Fibroblast of the aortic adventitia (primary cell): ENCODE results near the gene SLC25A10. TPM values are rescaled to one million over a fixed set of nuclear protein-coding genes. Genes with fewer than 3 reads are reported as not detected.

Source experiments
- DNase-seq: peaks from one replicate; pipeline ENCODE4 v3.0.0-alpha.2; 2010; ENCODE audit warnings: low read depth
- H3K4me3 ChIP-seq: 2 replicates; pipeline ENCODE4 v1.5.1; 2011; ENCODE audit warnings: low read depth, mild to moderate bottlenecking, control low read depth, low read length, moderate library complexity
- CTCF ChIP-seq: IDR thresholded peaks from 2 replicates; pipeline ENCODE4 v1.5.1; 2011; ENCODE audit warnings: mild to moderate bottlenecking, low read length, control low read depth, inconsistent platforms; ENCODE audit not compliant: insufficient read depth
- total RNA-seq: library from RNA; depleted of rRNA; stranded (reverse); fragments of >200 nt; gene quantifications from 2 replicates; pipeline ENCODE4 v1.2.3, GENCODE V29; 2012; ENCODE audit warnings: low replicate concordance

SLC25A10 gene
- 4.1 and 19.3 TPM in 2 replicates for total RNA-seq

DNA sequence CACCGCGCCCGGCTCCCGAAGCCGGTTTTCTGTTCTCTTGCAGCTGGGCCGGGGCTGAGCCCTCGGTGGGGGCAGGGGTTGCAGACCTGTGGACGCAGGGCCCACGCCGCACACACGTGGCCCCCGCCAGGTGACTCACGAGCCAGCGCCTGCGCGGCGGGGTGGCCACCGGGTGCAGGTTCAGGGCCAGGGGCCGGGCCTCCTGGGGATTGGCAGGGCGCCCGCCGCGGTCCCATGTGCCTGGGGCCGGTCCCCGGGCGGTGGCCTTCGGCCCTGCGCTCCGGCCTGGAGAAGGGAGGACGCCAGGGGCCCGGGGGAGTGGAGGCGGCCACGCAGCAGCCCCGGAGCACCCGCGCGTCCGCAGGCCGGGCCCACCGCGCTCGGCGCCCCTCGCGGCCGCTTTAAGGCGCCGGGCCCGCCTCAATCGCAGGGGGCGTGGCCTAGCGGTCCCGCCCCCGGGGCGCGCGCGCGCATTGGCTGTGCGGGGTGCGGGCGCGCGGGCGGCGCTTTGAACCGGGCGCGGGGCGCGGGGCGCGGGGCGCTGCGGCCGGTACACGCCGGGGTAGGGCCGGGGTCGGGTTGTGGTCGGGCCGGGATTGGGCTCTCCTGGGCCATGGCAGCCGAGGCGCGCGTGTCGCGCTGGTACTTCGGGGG lies at the start of gene SLC25A10:
Gene SLC25A10 (plus strand): TSS at position 471 of the 654 bp plus-strand sequence. CDS start 143 bp downstream, at position 614.
- H3K4me3 ChIP-seq: peak within 1 kb of the TSS; percentile 72
- no peak for TF ChIP-seq CTCF
- DNase-seq: peak; percentile 51

DNA sequence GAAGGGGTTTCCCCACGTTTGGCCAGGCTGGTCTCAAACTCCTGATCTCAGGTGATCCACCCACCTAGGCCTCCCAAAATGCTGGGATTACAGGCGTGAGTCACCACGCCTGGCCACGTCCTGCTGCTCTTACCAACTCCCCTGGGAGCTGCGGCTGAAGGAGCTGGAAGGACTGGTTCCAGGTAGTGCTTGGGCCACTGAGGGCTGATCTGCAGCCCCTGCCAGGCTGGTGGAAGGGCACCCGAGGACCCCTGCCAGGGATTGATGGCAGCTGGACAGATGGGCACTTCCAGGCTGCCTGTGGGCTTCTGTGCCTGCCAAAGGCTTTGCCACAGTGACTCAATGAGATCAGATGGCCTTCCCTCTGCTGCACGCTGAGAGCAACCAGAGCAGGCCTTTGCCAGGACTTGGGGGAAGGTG lies 48.0 kb upstream of the SLC25A10 start:
- no peak overlapping the region for H3K4me3 ChIP-seq
- TF ChIP-seq CTCF: no peak
- DNase-seq: no peak

GRCh38 chr17:81665205-81666091 lies 46.6 kb upstream of the SLC25A10 start:
- H3K4me3 ChIP-seq: peak overlapping the region; percentile 90
- no peak for TF ChIP-seq CTCF
- peak; percentile 18 for DNase-seq

GRCh38 chr17:81666092-81666341 lies 46.1 kb upstream of the SLC25A10 start:
- H3K4me3 ChIP-seq: peak overlapping the region; percentile 90
- no peak for TF ChIP-seq CTCF
- DNase-seq: no peak

- peak within 1 kb of the TSS; percentile 90 for H3K4me3 ChIP-seq
- TF ChIP-seq CTCF: no peak
Observed at GRCh38 chr17:81666342-81667191, 45.5 kb upstream of the SLC25A10 start, which contains the start of the genes CCDC137 and OXLD1. Gene CCDC137, plus strand, starts transcription at chr17:81666737. Its CDS starts 30 bp downstream, at chr17:81666767. Gene OXLD1, minus strand, starts transcription at chr17:81666605. Its CDS starts 28 bp downstream, at chr17:81666577.

GRCh38 chr17:81667754-81668153 lies 44.3 kb upstream of the SLC25A10 start:
- peak overlapping the region; percentile 35 for H3K4me3 ChIP-seq
- no peak for TF ChIP-seq CTCF
- DNase-seq: no peak

More at GRCh38 chr17:81666342-81667191, 45.5 kb upstream of the SLC25A10 start, which contains the start of the genes CCDC137 and OXLD1:
- peak; percentile 95 for DNase-seq
